Measurements from ENCODE around the gene TBC1D3L.
"Not testable (repeated sequence)": the region's sequence is repeated elsewhere in the genome, so short reads cannot be mapped to it uniquely, and the experiment has no call there.

The TBC1D3L gene

GRCh38 chr17:37988960-37989359 is at the start of gene TBC1D3L:
TSS of gene TBC1D3L (minus strand) at chr17:37989060. CDS start at chr17:37987520, 1,540 bp downstream.
- not testable (repeated sequence) for DNase-seq

- DNase-seq, result not testable (repeated sequence)
These were observed 14.8 kb upstream of the TBC1D3L start, which contains the start of gene TBC1D3D for GRCh38 chr17:38003676-38004075. TSS of gene TBC1D3D (plus strand) at chr17:38003976. CDS start at chr17:38005561, 1,585 bp downstream.

Data from fibroblast of skin of right quadriceps (primary cell).